MV-4-11 (cell line): ENCODE results near the gene ACTC1.
"Not testable (repeated sequence)": the region's sequence is repeated elsewhere in the genome, so short reads cannot be mapped to it uniquely, and the experiment has no call there.

Experiments
- DNase-seq: peaks from one replicate; lab custom pipeline; 2025; lab: John Stamatoyannopoulos, UW

The ACTC1 gene

DNA sequence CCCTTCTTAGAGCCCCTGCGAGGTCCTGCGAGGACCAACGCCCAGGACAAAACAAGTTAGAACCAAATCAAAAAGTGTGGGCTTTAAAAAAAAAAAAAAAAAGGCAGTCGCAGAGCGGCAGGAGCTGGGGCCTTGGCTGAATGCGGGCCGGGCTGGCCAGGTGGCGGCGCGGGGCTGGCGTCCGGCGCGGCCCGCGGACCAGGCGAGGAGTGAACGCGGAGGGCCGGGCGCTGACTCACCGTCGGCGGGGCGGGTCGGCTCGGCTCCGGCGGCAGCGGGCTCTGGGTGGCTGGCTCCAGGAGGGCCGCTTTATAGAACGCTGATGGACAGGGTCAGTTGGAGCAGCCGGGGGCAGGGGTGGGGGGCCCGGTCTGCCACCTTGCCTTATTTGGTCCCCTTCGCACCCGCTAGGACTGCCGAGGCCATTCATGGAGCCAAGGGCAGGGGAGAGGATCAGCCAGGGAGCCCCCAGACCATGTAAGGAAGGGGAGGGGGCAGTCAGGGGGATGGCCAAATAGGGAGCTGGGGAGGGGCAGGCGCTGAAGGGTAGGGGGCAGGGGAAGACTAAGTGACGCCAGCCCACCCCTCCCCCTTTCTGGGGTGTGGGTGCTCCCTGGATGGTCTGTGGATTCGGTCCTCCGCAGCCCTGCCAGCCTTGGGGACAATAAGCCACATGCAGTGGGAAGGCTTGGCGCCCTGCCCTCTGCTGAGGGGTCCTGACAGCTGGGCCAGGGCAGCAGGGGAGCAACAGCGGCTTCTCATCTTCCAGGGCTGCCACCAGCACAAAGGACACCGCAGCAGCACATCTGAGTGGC is at the start of gene ACTC1:
ACTC1 (minus strand) TSS at position 283 of the 815 bp plus-strand sequence. CDS start 741 bp downstream, outside the sequence.
- no peak for DNase-seq

DNA sequence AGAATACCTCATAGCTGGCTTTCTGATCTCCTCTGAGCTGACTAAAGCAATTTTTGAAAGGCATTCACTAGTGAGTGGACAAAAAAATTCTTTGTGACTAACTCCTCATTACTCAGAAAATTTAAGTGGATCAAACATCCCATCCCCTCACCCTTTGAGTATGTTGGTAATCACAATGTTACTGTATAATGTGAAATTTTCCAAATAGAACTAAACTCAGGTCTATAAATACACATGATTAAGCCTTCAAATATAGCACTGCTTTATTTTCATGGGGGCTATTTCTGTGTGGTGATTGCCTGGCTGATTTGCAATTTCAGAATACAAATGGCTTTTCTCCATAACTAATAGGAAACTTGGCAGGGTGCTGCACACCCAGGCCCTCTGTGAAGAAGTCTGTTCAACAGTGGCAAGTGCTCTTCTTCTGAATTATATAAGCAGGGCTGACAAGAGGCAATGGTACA is 45.9 kb upstream of the ACTC1 start:
- DNase-seq = no peak

DNA sequence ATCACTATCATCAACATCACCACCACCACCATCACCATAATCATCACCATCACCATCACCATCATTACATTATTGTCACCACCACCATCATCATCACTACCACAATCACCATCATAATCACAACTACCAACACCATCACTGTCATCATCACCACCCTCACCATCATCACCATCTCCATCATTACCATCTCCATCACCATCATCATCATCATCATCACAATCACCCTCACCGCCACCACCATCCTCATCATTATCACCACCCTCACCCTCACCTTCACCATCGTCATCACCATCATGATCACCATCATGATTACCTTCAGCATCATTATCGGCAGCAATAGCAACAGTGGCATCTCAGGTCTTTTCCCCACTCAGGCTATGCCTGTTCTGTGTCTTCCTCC is 42.9 kb upstream of the ACTC1 start:
- no peak for DNase-seq

DNA sequence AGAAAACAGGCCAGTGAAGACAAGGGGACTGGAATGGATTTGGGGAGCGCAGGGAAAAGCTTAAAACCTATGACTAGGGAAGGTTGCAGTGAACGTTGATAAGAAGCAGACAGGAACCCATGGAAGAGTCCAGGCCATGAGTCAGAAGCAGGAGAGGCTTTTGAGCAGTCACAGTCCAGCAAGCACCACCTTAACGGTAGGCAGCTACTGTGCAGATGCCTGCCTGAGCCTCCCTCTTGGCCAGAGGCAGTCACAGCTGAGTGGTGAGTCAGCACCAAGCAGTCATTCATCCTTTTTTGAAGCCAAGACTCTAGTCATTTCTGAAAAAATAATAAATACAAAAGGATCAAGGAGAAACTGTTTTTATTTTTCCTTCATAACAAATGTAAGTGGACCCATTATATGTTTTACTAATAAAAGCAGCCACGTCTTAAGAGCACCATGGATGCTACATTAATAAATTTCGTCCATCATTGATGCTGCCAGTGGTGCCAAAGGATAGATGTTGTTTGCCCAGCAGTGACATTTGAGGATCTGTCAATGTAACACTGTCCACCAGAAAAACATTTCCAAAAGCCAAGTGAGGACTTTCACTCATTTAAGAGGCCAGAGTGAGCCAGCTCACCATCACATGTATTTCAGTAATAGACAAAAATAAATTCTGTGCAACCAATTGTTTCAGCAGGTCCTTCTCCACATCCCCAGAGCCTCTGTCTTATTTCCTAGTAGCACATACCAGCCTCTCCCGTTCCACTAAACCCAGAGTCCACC is 42.1 kb upstream of the ACTC1 start:
- DNase-seq = no peak

DNA sequence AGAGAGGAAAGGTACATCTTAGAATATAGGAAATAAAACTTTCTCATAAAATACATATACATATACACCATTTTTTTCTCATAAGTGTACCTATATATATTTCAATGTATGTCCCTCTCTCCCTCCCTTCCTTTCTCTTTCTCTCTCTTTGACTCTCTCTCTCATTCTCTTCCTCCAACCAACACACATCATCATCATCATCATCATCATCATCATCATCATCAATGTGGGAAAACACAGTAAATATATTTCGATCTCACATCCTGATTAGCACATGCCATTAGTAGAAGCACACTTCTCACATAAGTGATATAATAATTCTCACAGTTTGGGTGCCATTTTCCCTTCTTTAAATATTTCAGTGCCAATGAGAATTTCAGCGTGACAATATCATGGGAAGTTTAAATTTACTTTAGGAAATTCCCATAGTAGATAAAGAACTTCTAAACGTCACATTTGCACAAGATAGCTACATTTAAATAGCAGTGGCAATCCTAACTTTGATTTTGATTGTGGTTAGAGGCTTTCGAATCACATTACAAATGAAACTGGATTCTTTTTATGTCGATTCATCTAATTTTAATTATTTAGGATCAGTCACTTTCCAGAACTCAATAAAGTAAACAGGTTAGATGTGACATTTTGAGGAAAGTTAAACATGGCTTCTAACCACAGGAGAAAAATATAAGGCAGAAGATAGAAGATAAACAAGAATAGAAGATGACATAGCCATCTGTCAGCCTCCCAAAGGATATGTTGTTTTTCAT is 33.0 kb upstream of the ACTC1 start:
- no peak for DNase-seq

DNA sequence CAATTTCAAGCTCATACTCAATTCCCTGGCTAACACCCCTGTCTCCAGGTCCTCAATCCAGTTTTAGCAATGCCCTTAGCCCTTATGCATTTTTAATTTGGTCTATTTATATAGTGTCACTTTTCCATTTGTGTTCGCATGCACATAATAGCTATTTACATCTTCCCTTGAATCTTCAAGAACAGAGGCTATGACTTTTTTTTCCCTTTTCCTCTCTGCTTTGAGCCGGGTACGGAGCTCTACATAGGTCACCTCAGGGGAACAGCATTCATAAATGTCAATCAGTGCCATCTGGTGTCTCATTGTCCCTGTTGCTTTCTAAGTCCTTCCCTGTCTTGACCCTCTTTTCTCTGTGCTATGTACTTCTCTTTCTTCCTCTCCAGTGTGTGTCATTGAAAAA is 26.5 kb upstream of the ACTC1 start:
- DNase-seq = no peak

DNA sequence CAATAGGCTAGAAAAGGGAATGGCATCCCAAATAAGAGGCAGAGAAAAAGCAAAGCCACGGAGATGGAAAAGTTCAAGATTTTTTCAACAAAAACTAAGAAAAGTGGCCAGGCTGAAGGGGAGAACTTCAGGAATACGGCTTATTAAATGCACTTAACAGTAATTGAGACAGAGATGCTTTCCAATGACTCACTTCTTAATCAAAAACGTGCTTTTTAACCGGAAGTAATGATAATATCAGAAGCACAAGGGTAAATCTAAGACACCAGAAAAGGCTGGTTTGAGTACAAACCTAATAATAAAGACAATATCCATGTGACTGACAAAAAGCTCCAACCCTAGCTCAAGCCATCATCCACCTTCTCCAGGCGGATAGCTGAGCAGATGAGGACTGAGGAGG is 24.8 kb upstream of the ACTC1 start:
- no peak for DNase-seq

GRCh38 chr15:34818526-34818925 is 23.2 kb upstream of the ACTC1 start:
- DNase-seq = no peak

DNA sequence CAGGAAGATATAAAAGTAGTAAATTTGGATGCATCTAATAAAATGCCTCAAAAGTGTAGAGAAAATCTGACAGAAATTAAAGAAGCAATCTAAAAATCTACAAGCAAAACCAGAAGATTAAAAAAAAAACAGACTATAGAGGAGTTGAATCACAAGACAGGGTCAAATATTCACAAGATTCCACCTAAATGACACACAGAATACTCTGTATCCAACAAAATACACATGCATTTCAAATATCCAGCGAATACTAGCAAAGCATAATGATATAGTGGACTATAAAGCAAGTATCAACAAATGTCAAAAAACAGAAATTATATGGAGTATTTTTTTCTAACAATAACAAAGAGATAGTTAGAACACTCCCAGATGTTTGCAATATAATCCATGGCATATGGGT is 20.5 kb upstream of the ACTC1 start:
- DNase-seq = no peak

GRCh38 chr15:34813446-34814190 is 18.3 kb upstream of the ACTC1 start:
- no peak for DNase-seq

DNA sequence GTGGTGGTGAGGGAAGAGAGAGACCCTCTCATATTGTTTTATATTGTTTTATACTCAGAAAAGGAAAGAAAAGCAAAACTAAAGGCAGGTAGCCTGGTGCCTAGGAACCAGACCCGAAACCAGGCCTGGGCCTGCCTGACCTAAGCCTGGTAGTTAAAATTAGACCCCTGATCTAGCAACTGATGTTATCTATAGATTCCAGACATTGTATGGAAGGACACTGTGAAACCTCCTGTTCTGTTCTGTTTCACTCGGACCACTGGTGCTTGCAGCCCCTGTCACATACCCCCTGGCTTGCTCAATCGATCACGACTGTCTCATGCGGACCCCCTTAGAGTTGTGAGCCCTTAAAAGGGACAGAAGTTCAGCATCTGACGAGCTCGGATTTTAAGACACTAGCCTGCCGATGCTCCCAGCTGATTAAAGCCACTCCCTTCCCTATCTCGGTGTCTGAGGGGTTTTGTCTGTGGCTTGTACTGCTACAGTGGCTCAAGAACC is 17.6 kb upstream of the ACTC1 start:
- DNase-seq = not testable (repeated sequence)

- no peak for DNase-seq
Observed at GRCh38 chr15:34812369-34812768, 17.0 kb upstream of the ACTC1 start.

- DNase-seq = no peak
Observed at GRCh38 chr15:34810443-34811129, 15.2 kb upstream of the ACTC1 start.

DNA sequence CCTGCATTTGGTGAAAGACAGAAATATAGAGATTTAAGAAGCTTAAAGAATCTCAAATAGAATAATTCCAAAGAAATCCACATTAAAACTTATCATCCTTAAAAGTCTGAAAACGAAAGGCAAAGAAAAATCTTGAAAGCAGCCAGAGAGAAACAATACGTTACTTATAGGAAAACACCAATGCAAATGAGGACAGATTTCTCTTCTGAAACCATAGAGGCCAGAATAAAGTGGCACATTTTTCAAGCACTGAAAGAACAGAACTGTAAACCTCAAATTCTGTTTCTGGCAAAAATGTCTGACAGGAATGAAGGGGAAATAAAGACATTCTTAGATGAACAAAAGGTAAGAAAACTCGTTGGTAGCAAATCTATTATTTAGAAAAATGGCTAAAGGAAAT is 13.8 kb upstream of the ACTC1 start:
- DNase-seq = no peak

GRCh38 chr15:34808016-34808415 is 12.7 kb upstream of the ACTC1 start:
- DNase-seq = no peak

DNA sequence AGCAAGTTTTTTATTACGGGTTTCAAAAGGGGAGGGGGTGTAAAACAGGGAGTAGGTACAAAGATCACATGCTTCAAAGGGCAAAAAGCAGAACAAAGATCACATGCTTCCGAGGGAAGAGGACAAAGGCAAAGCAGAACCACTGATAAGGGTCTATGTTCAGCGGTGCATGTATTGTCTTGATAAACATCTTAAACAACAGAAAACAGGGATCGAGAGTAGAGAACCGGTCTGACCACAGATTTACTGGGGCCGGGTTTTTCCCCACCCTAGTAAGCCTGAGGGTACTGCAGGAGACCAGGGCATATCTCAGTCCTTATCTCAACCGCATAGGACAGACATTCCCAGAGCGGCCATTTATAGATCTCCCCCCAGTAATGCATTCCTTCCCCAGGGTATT is 11.9 kb upstream of the ACTC1 start:
- not testable (repeated sequence) for DNase-seq

DNA sequence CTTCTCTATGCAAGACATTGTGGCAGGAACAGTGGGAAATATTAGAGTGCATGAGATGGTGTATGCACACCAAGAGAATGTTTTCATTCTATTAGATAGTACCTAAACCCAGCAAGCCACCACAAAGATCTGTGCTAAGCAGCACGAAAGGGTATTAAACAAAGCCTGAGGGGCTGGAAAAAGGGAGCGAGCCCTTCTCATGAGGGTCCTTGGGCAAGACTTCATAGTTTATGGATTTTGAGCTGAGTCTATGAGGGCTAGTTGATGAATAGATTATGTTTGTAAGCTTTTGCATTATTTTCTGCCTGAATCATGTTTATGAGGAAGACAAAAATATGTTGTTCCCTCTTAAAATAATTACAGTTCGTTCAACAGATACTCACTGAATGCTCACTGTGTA is 9.4 kb upstream of the ACTC1 start:
- no peak for DNase-seq

DNA sequence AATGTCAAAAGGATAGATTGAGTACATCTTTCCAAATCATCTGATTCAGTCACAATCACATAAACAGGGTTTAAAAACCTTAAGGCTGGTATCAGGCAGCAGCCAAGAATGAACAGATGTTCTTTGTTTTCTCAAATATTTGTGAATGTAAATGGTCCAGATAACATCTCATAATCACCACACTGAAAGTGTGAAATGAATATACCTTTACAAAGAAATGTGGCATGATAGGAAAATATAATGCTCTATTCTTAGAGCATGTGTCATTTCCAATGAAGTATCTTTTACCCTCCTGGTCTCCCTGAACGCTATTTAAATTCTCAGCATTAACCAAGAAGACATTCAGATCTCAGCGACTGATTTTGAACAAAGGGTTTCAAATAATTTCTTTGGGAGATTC is 8.8 kb upstream of the ACTC1 start:
- no peak for DNase-seq

DNA sequence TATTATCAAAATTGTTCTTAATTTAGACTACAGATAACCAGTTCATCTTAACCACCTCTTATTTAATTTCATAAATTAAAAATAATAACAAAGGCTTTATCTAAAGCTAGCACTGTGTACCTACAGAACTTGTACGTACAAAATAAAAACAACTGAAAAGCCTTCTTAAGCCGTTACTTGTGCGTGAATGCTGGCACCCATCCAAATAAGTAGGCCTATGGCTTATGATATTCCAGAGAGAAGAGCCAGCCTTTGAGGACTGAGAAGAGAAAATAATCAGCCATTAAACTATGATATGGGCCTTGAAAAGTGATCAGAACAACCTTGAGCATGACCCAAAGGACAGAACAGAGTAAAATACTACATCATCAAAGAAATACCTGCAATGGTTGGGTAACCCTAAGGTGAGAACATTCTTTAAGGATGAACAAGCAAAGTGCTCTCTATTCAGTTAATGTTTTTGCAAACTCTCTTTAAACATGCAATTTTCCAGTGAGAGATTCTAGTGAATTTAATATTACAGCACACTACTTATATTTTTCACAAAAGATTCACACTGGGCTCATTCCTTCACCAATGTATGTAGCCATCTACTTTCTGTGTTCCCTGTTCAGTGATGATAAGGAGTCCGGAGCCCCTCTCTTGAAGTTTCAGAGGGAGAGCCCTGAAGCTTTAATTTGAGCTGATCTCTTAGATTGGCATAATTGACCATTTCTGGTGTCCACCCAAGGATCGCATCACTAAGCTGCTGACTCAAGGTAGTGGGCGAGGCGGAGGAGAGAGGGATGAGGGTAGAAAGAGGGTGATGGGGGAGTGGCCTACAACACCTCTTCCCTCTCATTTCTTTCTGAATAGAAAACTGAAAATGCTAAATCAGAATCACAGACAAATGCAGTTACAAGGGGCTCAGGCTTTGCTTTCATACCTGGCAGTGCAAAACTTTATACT is 7.7 kb upstream of the ACTC1 start:
- no peak for DNase-seq

DNA sequence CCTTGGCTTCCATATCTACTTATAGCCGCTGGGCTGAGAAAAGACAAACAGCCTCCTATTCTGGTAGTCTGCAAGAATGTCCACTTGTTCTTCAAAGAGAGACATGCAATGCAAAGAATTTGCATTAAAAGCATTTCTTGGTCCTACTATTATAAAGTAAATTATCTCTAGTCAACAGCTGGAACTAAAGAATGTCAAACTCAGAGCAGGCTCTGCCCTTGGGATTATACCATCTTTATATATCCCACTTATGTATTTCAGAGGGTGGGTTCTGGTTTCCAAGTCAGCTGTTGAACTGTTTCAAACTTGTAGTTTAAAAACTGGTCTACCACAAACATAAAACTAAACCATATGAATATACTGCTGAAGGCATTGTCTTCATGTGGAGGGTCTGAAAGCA is 7.0 kb upstream of the ACTC1 start:
- no peak for DNase-seq
